ENCODE results near the gene MYH10.
A peak's percentile ranks its signal among the peaks of the same experiment; 100 is the strongest.

The MYH10 gene

GRCh38 chr17:8630227-8630801 lies at the start of gene MYH10:
Gene MYH10, minus strand, starts transcription at chr17:8630725. Its CDS starts 7,479 bp downstream, at chr17:8623246.
- TF ChIP-seq CTCF (IDR thresholded peaks at IDR 0.05; ENCODE audit: borderline replicate concordance, insufficient read depth, low read depth, low read length): peak; percentile 19; the same call in 1 of the 2 replicates
- H3K4me3 ChIP-seq (ENCODE audit: low read depth, low read length): peak within 1 kb of the TSS; percentile 59

GRCh38 chr17:8679126-8679525 lies 48.6 kb upstream of the MYH10 start:
- no peak for TF ChIP-seq CTCF (IDR thresholded peaks at IDR 0.05; ENCODE audit: borderline replicate concordance, insufficient read depth, low read depth, low read length)
- H3K4me3 ChIP-seq (ENCODE audit: low read depth, low read length): no peak overlapping the region

GRCh38 chr17:8675306-8675705 lies 44.8 kb upstream of the MYH10 start:
- TF ChIP-seq CTCF (IDR thresholded peaks at IDR 0.05; ENCODE audit: borderline replicate concordance, insufficient read depth, low read depth, low read length): no peak
- H3K4me3 ChIP-seq (ENCODE audit: low read depth, low read length): no peak overlapping the region

- TF ChIP-seq CTCF (IDR thresholded peaks at IDR 0.05; ENCODE audit: borderline replicate concordance, insufficient read depth, low read depth, low read length): no peak
- H3K4me3 ChIP-seq (ENCODE audit: low read depth, low read length): no peak overlapping the region
Observed at GRCh38 chr17:8674344-8675305, 44.1 kb upstream of the MYH10 start.

GRCh38 chr17:8673612-8674011 lies 43.1 kb upstream of the MYH10 start:
- no peak overlapping the region for H3K4me3 ChIP-seq (ENCODE audit: low read depth, low read length)
- TF ChIP-seq CTCF (IDR thresholded peaks at IDR 0.05; ENCODE audit: borderline replicate concordance, insufficient read depth, low read depth, low read length): no peak

- H3K4me3 ChIP-seq (ENCODE audit: low read depth, low read length): no peak overlapping the region
- no peak for TF ChIP-seq CTCF (IDR thresholded peaks at IDR 0.05; ENCODE audit: borderline replicate concordance, insufficient read depth, low read depth, low read length)
Observed at GRCh38 chr17:8672326-8672725, 41.8 kb upstream of the MYH10 start.
